ENCODE data around the gene AIMP1.

AIMP1 gene

DNA sequence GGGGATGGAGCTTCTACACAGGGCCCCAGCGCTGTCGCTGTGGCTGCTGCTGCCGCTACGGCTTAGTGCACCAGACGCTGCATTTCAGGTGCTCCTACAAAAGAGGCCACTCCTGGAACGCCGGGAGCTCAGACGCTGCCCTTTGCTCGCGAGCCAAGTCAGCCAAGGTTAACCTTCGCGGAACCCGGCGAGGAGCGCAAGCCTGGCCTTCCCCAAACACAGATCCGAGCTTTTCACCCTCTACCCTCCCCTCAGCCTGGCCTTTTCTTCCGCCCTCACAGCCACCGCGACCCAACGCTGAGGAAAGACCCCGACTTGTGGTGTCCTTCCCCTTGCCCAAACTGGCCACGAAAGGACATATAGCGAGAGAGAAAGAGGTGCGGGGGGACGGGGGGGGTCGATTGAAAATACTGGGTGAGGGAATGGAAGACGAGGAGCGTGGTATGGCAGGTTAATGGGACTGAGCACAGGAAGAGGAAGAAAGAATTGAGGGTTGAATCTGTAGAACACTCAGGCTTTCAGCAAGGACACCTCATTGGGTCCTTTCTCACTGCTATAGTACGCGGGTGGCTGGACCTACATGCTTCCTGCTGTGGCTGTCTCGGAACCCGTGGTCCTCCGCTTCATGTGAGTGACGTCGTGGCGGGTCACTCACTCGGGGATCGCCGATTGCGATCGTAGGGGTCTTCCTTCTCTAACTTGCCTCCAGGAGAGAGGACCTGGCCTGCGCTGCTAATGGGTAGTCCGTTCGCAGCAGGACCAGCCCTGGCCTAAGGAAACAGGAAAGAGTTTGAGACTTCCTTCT lies at the start of gene AIMP1, which contains the start of gene TBCK:
Gene AIMP1 (plus strand): TSS at position 583 of the 805 bp plus-strand sequence. CDS start 8,460 bp downstream, outside the sequence.
Gene TBCK (minus strand): TSS at position 242 of the 805 bp plus-strand sequence. CDS start 7,249 bp downstream, outside the sequence.
- in situ Hi-C loops (cut with HindIII; ENCODE audit: low sequenced_read_pairs) = no loop called here

DNA sequence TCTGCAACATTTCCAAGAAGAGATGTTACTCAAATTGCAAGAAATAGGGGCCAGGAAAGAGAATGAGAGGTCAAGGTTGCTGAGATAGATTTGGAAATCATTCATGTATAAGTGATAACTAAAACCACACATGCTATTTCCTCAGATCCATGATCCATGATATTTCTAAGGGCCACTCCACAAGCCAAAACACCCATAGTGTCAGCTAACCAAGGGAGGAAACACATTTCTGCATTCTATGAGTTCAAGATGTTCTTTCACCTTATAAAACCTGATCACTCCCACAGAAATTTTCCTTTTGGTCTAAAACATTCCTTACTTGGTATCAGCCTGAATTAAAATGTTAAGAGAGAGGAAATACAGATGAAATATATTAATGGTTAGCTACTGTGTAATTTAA lies 47.6 kb upstream of the AIMP1 start:
- in situ Hi-C loops (cut with HindIII; ENCODE audit: low sequenced_read_pairs) = no loop called here

DNA sequence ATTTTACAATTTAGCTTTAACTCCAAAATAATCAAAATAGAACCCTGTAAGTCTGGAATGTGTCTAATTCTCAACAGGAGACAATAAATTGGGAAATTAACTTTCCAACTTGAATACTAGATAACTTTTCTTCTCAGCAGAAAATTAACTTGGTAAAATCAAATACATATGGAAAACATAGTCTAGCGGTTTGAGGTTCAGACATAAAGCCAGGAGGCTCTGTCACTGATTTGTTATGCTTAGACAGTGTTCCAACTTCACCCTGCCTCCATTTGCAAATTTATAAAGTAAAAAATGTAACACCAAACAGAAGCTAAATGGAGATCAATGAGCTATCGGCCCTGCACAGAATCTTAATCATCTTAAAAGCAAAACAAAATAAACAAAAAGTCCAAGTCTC lies 46.6 kb upstream of the AIMP1 start:
- in situ Hi-C loops (cut with HindIII; ENCODE audit: low sequenced_read_pairs) = no loop called here

DNA sequence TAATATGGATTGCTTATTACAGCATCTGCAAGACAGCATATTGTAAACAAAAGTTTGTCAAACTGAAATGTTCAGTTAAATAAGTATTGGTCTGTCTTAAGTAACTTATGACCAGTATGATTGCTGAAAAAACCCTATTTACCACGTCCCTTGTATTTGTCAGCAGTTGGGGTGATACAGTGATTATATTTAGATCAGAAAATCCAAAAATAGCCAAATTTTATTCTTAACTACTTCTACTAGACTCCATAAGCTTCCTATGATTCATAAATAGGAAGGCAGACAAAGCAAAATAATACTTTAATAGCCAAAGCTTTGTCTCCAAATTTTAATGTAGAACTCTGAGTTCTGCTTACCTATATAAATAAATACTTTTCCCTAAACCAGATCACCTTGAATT lies 45.6 kb upstream of the AIMP1 start:
- in situ Hi-C loops (cut with HindIII; ENCODE audit: low sequenced_read_pairs) = no loop called here

DNA sequence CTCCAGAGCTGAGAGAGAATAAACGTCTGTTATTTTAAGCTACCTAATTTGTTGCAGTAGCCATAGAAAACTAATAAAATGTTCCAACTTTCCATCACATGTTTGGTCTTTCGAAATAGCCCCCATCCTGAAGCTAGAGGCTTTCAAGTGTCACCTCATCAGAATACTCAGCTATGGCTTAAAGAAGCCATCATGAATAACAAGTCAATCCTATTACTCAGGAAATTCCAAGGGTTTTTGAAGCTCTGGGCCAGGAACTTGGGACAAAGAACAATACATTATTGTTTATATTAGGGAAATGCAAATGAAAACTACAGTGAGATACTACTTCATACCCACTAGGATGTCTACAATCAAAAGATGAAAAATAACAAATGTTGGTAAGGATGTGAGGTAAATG lies 42.5 kb upstream of the AIMP1 start:
- in situ Hi-C loops (cut with HindIII; ENCODE audit: low sequenced_read_pairs) = no loop called here

DNA sequence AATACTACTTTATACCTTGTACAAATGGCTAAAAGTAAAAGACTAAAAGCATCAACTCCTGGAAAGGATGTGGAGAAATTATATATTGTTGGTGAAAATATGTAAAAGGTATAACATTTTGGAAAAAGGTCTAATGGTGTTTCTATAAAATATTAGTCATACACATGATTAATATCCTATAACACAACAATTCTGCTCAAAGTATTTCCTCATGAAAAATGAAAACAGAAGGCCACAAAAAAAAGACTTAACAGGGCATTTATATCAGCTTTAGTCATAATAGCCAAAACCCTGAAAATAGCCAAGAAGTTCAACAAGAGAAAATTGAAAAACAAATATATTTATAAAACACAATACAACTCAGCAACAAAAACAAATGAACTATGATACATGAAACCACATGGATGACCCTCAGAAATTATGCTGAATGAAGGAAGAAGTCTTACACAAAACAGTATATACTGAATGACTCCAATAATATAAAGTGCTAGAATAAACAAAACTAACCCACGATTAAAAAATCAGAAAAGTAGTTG lies 39.1 kb upstream of the AIMP1 start:
- in situ Hi-C loops (cut with HindIII; ENCODE audit: low sequenced_read_pairs) = no loop called here

DNA sequence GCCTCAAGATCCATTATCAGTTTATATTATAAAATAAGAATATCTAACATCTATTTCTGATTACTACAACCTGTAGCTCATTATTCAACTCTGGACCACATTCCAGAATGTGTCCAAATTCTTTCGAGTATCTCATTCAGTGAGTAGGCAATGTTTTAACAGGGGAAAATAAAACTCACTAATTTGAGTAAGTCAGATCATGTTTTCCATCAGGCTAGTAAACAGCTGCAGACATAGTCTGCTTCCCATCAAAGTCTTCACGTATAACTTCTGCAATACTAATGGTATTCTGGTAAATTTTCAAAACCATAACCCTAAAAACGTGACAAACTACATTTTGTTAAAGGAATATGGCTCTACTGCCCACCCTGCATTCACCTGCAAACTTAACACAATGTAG lies 32.1 kb upstream of the AIMP1 start:
- in situ Hi-C loops (cut with HindIII; ENCODE audit: low sequenced_read_pairs) = no loop called here

DNA sequence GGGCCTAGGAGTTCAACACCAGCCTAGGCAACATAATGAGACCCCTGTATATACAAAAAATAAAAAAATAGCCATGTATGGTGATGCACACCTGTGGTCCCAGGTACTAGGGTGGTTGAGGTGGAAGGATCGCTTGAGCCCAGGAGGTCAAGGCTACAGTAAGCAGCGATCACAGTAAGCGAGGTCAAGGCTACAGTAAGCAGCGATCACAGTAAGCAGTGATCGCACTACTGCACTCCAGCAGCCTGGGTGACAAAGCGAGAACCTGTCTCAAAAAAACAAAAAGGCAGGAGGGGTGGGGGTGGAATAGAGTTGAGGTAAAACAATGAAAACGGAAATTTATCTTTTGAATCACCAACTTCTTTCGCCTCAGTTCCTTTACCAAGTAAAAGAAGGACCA lies 29.7 kb upstream of the AIMP1 start:
- in situ Hi-C loops (cut with HindIII; ENCODE audit: low sequenced_read_pairs) = no loop called here

DNA sequence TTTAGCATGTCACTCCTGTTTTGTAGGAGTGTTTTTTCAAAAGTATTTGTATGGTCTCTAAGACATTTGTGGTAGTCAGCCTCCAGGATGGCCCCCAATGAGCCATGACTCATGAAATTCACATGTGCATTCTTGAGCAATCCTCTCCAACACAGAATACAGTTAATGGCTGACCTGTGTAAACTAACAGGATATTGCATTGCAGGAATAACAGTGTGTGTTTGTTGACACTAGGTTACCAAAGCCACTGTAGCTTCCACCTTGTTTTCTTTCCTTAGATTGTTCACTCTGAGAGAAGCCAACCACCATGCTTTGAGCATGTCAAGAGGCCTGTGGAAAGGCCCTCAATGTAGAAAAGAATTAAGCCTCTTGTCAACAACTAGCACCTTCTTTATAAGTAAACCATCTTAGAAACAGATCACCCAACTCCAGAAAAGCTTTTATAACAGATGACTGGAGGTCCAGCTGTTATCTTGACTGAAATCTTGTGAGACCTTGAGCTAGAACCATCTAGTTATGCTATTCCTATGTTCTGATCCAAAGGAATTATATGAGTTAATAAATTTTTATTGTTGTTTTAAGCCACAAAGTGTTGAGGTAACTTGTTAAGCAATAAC lies 28.9 kb upstream of the AIMP1 start:
- in situ Hi-C loops (cut with HindIII; ENCODE audit: low sequenced_read_pairs) = no loop called here

DNA sequence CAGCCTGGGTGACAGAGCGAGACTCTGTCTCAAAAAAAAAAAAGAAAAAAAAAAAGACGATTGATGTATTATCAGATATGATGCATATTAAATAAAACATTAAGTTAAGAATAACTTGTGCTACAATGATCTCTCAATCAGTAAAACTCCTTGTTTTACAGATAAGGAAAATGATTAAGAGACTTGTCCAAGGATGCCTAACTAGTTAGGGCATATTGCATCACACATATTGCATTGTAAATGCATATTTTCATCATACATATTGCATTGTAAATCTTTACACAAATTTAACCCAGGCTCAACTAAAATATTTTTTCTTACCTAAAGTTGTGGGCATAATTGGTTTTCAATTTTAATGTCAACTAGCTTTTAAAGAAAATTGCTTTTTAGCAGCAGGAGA lies 26.6 kb upstream of the AIMP1 start:
- in situ Hi-C loops (cut with HindIII; ENCODE audit: low sequenced_read_pairs) = no loop called here

DNA sequence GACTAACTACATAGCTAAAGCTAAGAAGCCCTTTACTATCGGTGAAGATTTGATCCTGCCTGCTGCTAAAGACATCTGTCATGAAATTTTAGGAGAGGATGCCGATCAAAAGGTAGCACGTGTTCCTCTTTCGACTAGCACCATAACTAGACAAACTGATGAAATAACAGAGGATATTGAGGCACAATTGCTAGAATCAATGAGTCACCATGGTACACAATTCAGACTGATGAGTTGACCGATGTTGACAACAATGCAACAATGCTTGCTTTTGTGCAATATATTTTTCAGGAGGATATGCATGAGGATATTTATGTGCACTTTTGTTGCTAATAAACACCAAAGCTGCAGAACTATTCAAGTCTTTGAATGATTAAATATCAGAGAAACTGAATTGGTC lies 24.7 kb upstream of the AIMP1 start:
- in situ Hi-C loops (cut with HindIII; ENCODE audit: low sequenced_read_pairs) = no loop called here

DNA sequence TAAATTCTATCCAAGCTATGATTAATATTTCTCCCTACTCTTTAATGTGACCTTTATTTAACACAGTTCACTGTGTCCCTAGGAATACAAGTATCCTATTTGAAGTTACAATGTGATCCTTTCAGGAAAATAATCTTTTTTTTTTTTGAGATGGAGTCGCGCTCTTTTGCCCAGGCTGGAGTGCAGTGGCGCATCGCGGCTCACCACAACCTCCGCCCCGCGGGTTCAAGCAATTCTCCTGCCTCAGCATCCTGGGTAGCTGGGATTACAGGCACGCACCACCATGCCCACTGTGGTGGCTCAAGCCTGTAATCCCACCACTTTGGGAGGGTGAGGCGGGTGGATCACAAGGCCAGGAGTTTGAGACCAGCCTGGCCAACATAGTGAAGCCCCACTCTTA lies 22.3 kb upstream of the AIMP1 start:
- in situ Hi-C loops (cut with HindIII; ENCODE audit: low sequenced_read_pairs) = no loop called here

DNA sequence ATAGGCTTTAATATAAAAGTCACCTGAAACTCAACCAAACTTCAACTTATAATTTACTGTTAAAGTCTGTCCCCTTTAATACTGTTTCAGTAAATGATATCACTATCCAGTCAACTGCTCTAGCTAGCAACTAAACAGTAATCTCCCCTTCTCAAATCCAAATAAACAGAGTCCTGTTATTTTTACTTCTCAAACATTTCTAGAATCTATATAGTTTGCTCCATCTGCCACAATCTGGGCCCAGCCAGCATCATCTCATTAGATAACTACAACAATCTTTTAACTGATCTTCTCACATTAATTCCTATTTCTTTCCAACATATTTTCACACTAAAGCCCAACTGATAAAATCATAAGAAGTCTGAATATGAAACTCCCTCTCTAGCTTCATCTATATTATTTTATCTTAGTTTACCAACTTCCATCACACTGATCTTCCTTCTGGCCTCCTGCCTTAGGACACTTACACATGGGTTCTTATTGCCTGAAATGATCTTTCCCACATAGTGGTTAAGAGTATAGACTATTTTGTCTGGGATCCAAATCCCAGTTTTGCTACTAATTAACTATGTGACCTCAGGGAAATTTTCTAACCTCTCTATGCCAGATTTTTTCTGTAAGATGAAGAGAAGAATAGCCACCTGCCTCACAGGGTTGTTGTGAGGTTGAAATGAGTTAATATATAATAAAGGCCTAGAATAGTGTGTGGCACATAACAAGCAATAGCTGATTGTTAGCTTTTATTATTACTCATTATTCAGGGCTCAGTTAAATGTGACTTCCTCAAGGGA lies 18.9 kb upstream of the AIMP1 start:
- in situ Hi-C loops (cut with HindIII; ENCODE audit: low sequenced_read_pairs) = no loop called here

DNA sequence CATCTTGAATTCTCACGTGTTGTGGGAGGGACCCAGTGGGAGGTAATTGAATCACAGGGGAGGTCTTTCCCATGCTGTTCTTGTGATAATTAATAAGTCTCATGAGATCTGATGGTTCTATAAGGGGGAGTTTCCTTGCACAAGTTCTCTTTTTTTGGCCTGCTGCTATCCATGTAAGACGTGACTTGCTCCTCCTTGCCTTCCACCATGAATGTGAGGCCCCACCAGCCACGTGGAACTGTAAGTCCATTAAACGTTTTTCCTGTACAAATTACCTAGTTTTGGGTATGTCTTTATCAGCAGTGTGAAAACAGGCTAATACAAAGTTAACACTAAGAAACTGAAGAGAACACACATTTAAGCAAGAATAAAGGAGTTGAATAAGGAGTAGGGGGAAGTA lies 16.4 kb upstream of the AIMP1 start:
- in situ Hi-C loops (cut with HindIII; ENCODE audit: low sequenced_read_pairs) = no loop called here

DNA sequence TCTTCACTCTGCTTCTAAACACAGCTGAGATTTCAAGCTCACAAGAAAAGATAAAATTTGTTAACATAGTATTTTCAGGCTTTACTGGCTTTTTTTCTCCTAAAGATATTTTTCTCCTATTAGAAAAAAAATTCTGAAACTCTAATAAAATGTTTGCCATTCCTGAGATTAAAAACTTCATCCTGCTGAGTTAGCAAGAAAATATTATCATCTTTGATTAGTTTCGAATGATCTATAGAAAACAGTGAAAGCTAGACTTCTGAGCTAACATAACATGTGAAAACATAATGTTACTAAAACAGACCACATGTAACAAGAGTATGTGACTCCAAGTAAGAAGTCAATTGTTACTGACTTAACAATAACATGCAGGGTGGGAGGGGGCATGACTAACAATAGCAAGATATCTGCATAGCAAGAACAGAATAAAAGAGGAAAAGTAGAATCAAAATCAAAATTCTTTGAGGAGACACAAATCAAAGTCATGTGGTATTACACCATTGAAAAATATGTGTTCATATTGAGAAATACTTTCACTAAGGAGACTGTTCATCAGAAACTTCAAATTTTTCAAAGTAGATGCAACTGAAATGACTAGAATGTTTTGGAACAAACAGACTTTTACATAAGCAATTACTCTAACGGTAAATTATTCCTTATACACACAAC lies 14.8 kb upstream of the AIMP1 start:
- in situ Hi-C loops (cut with HindIII; ENCODE audit: low sequenced_read_pairs) = no loop called here

DNA sequence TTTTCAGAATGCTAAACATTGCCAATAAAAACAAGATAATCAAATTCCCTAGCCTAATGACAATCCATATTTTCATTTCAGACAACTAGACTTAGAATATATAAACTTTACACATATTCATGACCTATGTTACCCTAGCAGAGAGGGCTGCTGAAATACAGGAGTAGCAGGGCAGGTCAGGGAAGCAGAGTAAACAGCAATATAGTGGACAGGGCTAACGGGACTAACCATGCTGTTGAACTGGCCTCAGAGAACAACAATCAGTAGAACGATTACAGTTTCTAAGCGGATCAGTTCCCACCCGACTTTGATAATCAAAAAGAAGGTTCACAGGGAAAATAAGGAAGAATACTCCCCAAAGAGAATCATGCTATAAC lies 14.3 kb upstream of the AIMP1 start:
- in situ Hi-C loops (cut with HindIII; ENCODE audit: low sequenced_read_pairs) = no loop called here

DNA sequence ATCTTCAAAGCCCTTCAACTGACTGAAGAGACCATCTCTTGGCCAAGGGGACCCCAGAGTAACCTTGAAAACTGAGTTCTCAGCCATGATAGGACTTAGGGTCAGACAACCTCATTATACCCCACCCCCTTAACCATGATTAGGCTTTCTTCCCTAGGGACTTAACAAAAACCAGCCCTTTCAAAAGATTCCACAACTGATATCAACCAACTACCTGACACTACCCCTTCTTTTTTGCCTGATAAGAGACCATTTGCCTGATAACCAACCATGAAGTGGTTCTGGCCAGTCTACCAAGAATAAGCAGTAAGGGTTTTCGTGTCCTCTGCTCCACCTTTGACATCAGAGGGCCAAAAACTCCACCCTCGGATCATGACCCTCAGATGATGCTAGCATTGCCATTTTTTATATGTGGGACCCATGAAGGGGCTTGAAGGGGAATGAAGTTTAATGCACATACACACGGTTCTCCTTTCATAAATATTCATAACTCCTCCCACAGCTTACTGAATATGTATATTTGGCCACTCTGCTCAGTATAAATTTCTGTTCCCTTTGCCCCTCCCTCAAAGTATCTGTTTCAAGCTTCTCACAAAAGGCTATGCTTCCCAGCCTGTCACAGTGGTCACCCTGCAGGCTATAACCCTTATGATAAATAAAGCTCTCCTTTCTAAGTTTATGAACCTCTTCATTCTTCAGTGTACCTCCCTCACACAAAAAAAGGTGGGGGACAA lies 12.6 kb upstream of the AIMP1 start:
- in situ Hi-C loops (cut with HindIII; ENCODE audit: low sequenced_read_pairs) = no loop called here

DNA sequence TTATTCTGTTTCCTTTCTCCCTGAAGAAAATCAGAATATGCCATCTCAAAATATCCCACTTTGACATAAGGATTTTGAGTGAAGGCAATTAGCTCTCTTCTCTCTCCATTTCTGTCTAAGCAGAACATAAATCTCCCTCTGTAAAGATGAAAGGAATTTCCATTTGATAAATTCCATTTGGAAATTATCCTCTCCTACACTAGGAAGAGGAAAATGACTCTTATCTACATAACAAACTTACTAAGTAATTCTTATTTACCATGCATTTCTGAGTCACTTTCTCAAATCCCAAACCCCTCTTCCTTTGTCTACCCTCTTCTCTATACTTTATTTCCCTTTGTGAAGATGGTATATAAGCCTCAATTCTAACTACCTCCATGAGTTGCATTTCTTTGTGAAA lies 11.7 kb upstream of the AIMP1 start:
- in situ Hi-C loops (cut with HindIII; ENCODE audit: low sequenced_read_pairs) = no loop called here

DNA sequence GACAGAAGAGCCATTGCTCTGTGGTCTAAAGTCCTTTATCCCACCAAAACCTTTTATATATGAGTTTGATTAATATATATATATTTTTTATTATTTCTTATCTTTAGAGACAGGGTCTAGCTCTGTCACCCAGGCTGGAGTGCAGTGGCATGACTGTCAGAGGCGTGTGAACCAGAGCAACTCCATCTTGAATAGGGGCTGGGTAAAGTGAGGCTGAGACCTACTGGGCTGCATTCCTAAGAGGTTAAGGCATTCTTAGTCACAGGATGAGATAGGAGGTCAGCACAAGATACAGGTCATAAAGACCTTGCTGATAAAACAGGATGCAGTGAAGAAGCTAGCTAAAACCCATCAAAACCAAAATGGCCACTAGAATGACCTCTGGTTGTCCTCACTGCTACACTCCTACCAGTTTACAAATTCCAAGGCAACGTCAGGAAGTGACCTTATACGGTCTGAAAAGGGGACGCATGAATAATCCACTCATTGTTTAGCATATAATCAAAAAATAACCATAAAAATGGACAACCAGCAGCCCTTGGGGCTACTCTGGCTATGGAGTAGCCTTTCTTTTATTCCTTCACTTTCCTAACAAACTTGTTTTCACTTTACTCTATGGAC lies 10.8 kb upstream of the AIMP1 start:
- in situ Hi-C loops (cut with HindIII; ENCODE audit: low sequenced_read_pairs) = no loop called here

DNA sequence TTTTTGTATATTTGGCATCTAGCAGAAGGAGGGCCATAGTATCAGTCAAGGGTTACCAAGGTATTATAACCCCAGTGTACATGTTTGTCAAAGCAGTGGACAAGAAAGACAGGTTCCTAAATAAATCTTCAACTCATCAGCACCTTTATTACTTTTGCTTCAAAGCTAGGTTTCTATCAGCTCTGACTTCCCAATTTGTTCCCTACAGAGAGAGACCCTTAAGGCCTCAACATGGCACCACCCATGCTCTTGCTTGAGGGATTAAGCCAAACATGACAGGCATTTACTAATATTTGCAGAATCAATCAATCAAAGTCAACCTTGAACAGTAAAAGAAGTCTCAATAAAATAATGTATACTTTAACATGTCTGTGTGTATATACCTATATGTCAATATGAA lies 9.8 kb upstream of the AIMP1 start:
- in situ Hi-C loops (cut with HindIII; ENCODE audit: low sequenced_read_pairs) = no loop called here

All from DLD1 (cell line).